B cell (primary cell): ENCODE results near the gene TMEM214. TPM values are rescaled to one million over a fixed set of nuclear protein-coding genes. Genes with fewer than 3 reads are reported as not detected.

ENCODE experiments used
- ATAC-seq: fragments of 200-7000 bp; cut with Tn5 transposase; one replicate; pipeline ENCODE4 v1.10.0; 2021; ENCODE audit warnings: low read depth, mild to moderate bottlenecking, moderate number of reproducible peaks, moderate library complexity
- CTCF ChIA-PET: fragments of 350-600 bp; sonication (Branson Sonifier 250); formaldehyde crosslinking; loops from one replicate; lab custom pipeline; 2021; ENCODE audit warnings: antibody characterized with exemption, inconsistent platforms; lab: Charles Lee
- POLR2A ChIA-PET: fragments of 350-600 bp; sonication (Branson Sonifier 250); formaldehyde crosslinking; loops from one replicate; lab custom pipeline; 2021; ENCODE audit warnings: antibody characterized with exemption; lab: Charles Lee
- DNase-seq: peaks from one replicate; pipeline ENCODE4 v3.0.0; 2013
- H2AFZ ChIP-seq: 2 replicates; pipeline ENCODE4 v1.6.1; 2012; ENCODE audit warnings: mild to moderate bottlenecking, low read depth, low read length; ENCODE audit not compliant: insufficient read depth, poor library complexity, severe bottlenecking
- H3K27ac ChIP-seq, 2 donors: 1 replicate in 1 of 2; 2 replicates in 1 of 2; pipeline ENCODE4 v1.5.1; 2012 to 2013; ENCODE audit warnings: low read length in 2 of 2, mild to moderate bottlenecking in 2 of 2, moderate library complexity in 1 of 2
- H3K27me3 ChIP-seq, 4 experiments: fragments of 200-600 bp in 1 of 4; sonication (generic) in 1 of 4; replicated peaks in 1 of 4; 1 replicate in 2 of 4; 2 replicates in 2 of 4; pipeline versions ENCODE4 v1.6.1 to v1.7.0; 2013 to 2016; ENCODE audit warnings: low read length in 3 of 4, mild to moderate bottlenecking in 2 of 4, mixed read lengths in 1 of 4, moderate library complexity in 1 of 4; ENCODE audit not compliant: insufficient read depth in 4 of 4, control insufficient read depth in 3 of 4; ENCODE audit errors: control extremely low read depth in 1 of 4
- H3K36me3 ChIP-seq, 2 experiments: replicated peaks in 1 of 2; 1 replicate in 1 of 2; 2 replicates in 1 of 2; pipeline versions ENCODE4 v1.6.1 to v1.7.1; 2013; ENCODE audit warnings: low read length in 1 of 2; ENCODE audit not compliant: insufficient read depth in 2 of 2, control insufficient read depth in 1 of 2; ENCODE audit errors: control extremely low read depth in 1 of 2, extremely low read depth in 1 of 2
- H3K4me1 ChIP-seq, 2 donors: fragments of 200-600 bp in 1 of 2; sonication (generic) in 1 of 2; 1 replicate in 1 of 2; 2 replicates in 1 of 2; pipeline versions ENCODE4 v1.5.1 to v1.6.1; 2013 to 2017; ENCODE audit warnings: low read length in 2 of 2; ENCODE audit not compliant: control insufficient read depth in 2 of 2, insufficient read depth in 2 of 2
- H3K4me2 ChIP-seq: replicated peaks from 2 replicates; pipeline ENCODE3; 2012; ENCODE audit warnings: mild to moderate bottlenecking, low read depth, low read length; ENCODE audit not compliant: poor library complexity, severe bottlenecking
- H3K4me3 ChIP-seq, 5 experiments: fragments of 200-600 bp in 1 of 5; sonication (generic) in 1 of 5; 1 replicate in 3 of 5; 2 replicates in 2 of 5; pipeline versions ENCODE4 v1.5.1 to v1.7.0; 2011 to 2016; ENCODE audit warnings: low read length in 4 of 5, mild to moderate bottlenecking in 4 of 5, low read depth in 2 of 5, control low read depth in 1 of 5, moderate library complexity in 1 of 5; ENCODE audit not compliant: insufficient read depth in 1 of 5; ENCODE audit errors: control extremely low read depth in 1 of 5, extremely low read depth in 1 of 5
- H3K79me2 ChIP-seq: fragments of 200-600 bp; sonication (generic); one replicate; pipeline ENCODE4 v1.6.0; 2016; ENCODE audit warnings: low read length; ENCODE audit not compliant: control insufficient read depth, insufficient read depth
- H3K9ac ChIP-seq: fragments of 200-600 bp; sonication (generic); 2 replicates; pipeline ENCODE4 v1.6.1; 2017; ENCODE audit warnings: mild to moderate bottlenecking, low read length, moderate library complexity
- H3K9me3 ChIP-seq, 3 donors: one replicate each; pipeline versions ENCODE4 v1.6.1 to v1.7.1; 2013; ENCODE audit warnings: low read length in 2 of 3; ENCODE audit not compliant: control insufficient read depth in 2 of 3, insufficient read depth in 1 of 3; ENCODE audit errors: control extremely low read depth in 1 of 3
- H4K20me1 ChIP-seq: 2 replicates; pipeline ENCODE4 v1.6.0; 2012; ENCODE audit warnings: mild to moderate bottlenecking, low read length; ENCODE audit not compliant: insufficient read depth, control insufficient read depth, poor library complexity, severe bottlenecking
- H3K27ac Mint-ChIP-seq: one replicate; pipeline ENCODE4 v1.8.0; 2021; ENCODE audit warnings: mixed read lengths
- H3K27me3 Mint-ChIP-seq: one replicate; pipeline ENCODE4 v1.8.0; 2021; ENCODE audit warnings: mixed read lengths
- H3K4me1 Mint-ChIP-seq: one replicate; pipeline ENCODE4 v1.8.0; 2021; ENCODE audit warnings: mixed read lengths
- H3K4me3 Mint-ChIP-seq: one replicate; pipeline ENCODE4 v1.8.0; 2021; ENCODE audit warnings: mixed read lengths
- H3K9me3 Mint-ChIP-seq: one replicate; pipeline ENCODE4 v1.8.0; 2022; ENCODE audit warnings: mixed read lengths; ENCODE audit not compliant: insufficient read depth
- CTCF ChIP-seq: fragments of 200-600 bp; IDR thresholded peaks from one replicate; pipeline ENCODE4 v1.8.0; 2022; ENCODE audit warnings: antibody characterized with exemption, mild to moderate bottlenecking
- EZH2 ChIP-seq: IDR thresholded peaks from 2 replicates; pipeline ENCODE4 v1.6.1; 2012; ENCODE audit warnings: borderline replicate concordance, low read depth, mild to moderate bottlenecking, moderate library complexity, low read length; ENCODE audit not compliant: insufficient read depth, poor library complexity, severe bottlenecking
- WGBS: methylation state at CpG from one replicate; pipeline ENCODE4 v1.1.5; 2013; ENCODE audit warnings: missing lambda C conversion rate; ENCODE audit not compliant: insufficient coverage; 5-methylcytosine and 5-hydroxymethylcytosine counted together
- intact Hi-C: fragments of 100-400 bp; cut with micrococcal nuclease; formaldehyde crosslinking; loops from one replicate; pipeline ENCODE4 v1.10.0; 2022
- polyA plus RNA-seq: library from polyadenylated mRNA; depleted of rRNA; stranded (reverse); fragments of >200 nt; gene quantifications from 2 replicates; pipeline ENCODE4 v1.2.3, GENCODE V29; 2012
- total RNA-seq, 2 donors: library from RNA; stranded (reverse); fragments of 120-200 nt in 1 of 2; gene quantifications; 1 replicate in 1 of 2; 2 replicates in 1 of 2; pipeline versions ENCODE4 v1.2.3 to v1.2.4, GENCODE V29; 2013 to 2022

TMEM214 gene
- total and polyA plus RNA-seq, 2 donors (not counting 1 experiment from before 2014, with no cell fraction given): 80.1 to 91.1 TPM

GRCh38 chr2:27065128-27065527, 32.4 kb downstream of the TMEM214 start:
- Histone ChIP-seq H3K79me2 (peaks cover 28% of the 10 kb centered on the region), H3K36me3 (peaks cover 6 to 39% of the 10 kb centered on the region in 2 experiments), H3K27ac (no peak overlapping the region), H3K27me3 (no peaks in the 10 kb centered on the region), H3K9ac (no peak overlapping the region), H4K20me1 (peaks cover 16% of the 10 kb centered on the region), H3K4me2 (no peak overlapping the region), H3K4me3 (no peak overlapping the region), H3K4me1 (peaks cover 6 to 9% of the 10 kb centered on the region in 2 donors), H2AFZ (no peak overlapping the region), H3K9me3 (no peaks in the 10 kb centered on the region)
- ChIA-PET CTCF (interaction anchor here (0.8 to 1.4 kb wide), 2 partner anchors 9 to 103 kb away, joined by 3 to 7 read pairs; no protein-coding TSS in a partner anchor), POLR2A (interaction anchor here (1.3 kb wide), 1 partner anchor 14 kb away, joined by 4 read pairs; the partner anchor contains the start of gene AGBL5)
- Mint-ChIP-seq H3K27ac (no peak overlapping the region), H3K27me3 (no peaks in the 10 kb centered on the region), H3K4me1 (peaks cover 23% of the 10 kb centered on the region), H3K4me3 (no peak overlapping the region), H3K9me3 (no peaks in the 10 kb centered on the region)
- WGBS: 100% methylated on average over 2 of the region's 3 CpGs
- intact Hi-C loops: no loop called here
- ATAC-seq (no peak), DNase-seq (no peak)
- TF ChIP-seq EZH2: no peak
- TF ChIP-seq CTCF: no peak

DNA sequence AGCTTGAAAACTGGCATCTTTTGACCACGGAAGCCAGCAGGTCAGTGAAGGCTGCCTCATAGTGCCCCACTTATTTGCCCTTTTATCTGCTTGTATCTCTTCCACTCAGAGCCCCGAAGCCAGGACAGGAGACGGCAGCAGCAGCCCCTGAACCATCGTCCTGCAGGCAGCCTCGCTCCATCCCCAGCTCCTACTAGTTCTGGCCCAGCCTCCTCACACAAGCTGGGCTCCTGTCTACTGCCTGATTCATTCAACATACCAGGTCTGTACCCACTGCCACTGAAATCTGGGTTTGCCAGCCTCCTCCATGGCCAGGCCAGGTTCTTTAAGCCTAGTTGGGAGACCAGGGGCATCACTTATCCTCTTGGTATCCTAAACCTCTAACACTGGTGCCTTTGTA, 34.6 kb downstream of the TMEM214 start:
- H4K20me1 ChIP-seq: peaks cover 17% of the 10 kb centered on the region
- DNase-seq (no peak), ATAC-seq (no peak)
- H3K4me3 ChIP-seq: no peak overlapping the region
- Mint-ChIP-seq H3K4me3 (no peak overlapping the region), H3K9me3 (no peaks in the 10 kb centered on the region), H3K4me1 (peaks cover 37% of the 10 kb centered on the region), H3K27me3 (no peaks in the 10 kb centered on the region), H3K27ac (no peak overlapping the region)
- H3K9me3 ChIP-seq: no peaks in the 10 kb centered on the region
- H3K79me2 ChIP-seq: peaks cover 39% of the 10 kb centered on the region
- H3K27ac ChIP-seq: no peak overlapping the region
- TF ChIP-seq CTCF: no peak
- no peak for TF ChIP-seq EZH2
- H2AFZ ChIP-seq: no peak overlapping the region
- intact Hi-C loops: no loop called here
- WGBS: 93% methylated on average over 5 of the region's 5 CpGs
- H3K9ac ChIP-seq: no peak overlapping the region
- peaks cover 6 to 40% of the 10 kb centered on the region in 2 experiments for H3K36me3 ChIP-seq
- ChIA-PET CTCF (no interaction called here), POLR2A (interaction anchor here (0.5 to 1.8 kb wide), 3 partner anchors 13 to 338 kb away, joined by 3 to 7 read pairs (median 6); partner anchors contain the start of gene AGBL5)
- H3K4me1 ChIP-seq: peaks cover 19 to 25% of the 10 kb centered on the region in 2 donors
- no peaks in the 10 kb centered on the region for H3K27me3 ChIP-seq
- H3K4me2 ChIP-seq: no peak overlapping the region
